ENCODE data around the gene ACAP1. TPM values are rescaled to one million over a fixed set of nuclear protein-coding genes. Genes with fewer than 3 reads are reported as not detected.
"Not testable (repeated sequence)": the region's sequence is repeated elsewhere in the genome, so short reads cannot be mapped to it uniquely, and the experiment has no call there.

The ACAP1 gene
- total RNA-seq, 2 donors from 2014 or later: 2.5 to 6.5 TPM

GRCh38 chr17:7356756-7357155 is 20.4 kb downstream of the ACAP1 start:
- WGBS: 83% methylated on average over 8 of the region's 8 CpGs
- intact Hi-C loops (cut with DNase I): loop anchor here (1.0 to 10.0 kb wide), 2 partner anchors 80 to 128 kb away; partner anchors contain the start of genes POLR2A and SLC35G6
- no peak overlapping the region for H3K27ac ChIP-seq

DNA sequence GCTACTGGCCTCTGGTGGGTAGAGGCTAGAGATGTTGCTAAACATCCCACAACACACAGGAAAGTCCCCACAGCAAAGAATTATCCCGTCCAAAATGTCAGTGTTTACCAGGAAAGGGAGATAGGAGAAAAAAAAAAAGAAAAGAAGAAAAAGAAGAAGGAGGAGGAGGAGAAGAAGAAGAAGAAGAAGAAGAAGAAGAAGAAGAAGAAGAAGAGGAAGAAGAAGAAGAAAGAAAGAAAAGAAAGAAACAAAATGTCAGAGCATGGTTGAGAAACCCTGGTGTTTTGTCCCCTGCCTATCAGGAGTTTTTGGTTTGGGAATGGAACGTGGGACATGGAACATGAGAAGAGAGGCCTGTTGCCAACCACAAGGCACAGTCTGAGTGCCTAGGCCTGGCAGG is 21.1 kb downstream of the ACAP1 start:
- Histone ChIP-seq H3K4me3 (no peak overlapping the region), H3K9me3 (no peaks in the 10 kb centered on the region), H3K27ac (no peak overlapping the region), H3K4me1 (replicated peaks) (peaks cover 5% of the 10 kb centered on the region), H3K36me3 (no peaks in the 10 kb centered on the region), H3K27me3 (replicated peaks; ENCODE audit: insufficient read depth) (no peaks in the 10 kb centered on the region)
- 46% methylated on average over 2 of the region's 2 CpGs for WGBS
- intact Hi-C loops (cut with DNase I): loop anchor here (1.0 to 10.0 kb wide), 2 partner anchors 79 to 127 kb away; partner anchors contain the start of genes POLR2A and SLC35G6
- TF ChIP-seq, protein P1, sequence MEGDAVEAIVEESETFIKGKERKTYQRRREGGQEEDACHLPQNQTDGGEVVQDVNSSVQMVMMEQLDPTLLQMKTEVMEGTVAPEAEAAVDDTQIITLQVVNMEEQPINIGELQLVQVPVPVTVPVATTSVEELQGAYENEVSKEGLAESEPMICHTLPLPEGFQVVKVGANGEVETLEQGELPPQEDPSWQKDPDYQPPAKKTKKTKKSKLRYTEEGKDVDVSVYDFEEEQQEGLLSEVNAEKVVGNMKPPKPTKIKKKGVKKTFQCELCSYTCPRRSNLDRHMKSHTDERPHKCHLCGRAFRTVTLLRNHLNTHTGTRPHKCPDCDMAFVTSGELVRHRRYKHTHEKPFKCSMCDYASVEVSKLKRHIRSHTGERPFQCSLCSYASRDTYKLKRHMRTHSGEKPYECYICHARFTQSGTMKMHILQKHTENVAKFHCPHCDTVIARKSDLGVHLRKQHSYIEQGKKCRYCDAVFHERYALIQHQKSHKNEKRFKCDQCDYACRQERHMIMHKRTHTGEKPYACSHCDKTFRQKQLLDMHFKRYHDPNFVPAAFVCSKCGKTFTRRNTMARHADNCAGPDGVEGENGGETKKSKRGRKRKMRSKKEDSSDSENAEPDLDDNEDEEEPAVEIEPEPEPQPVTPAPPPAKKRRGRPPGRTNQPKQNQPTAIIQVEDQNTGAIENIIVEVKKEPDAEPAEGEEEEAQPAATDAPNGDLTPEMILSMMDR (IDR thresholded peaks at IDR 0.05): no peak
- TF ChIP-seq POLR2A (IDR thresholded peaks at IDR 0.05) (no peak), POLR2AphosphoS5 (IDR thresholded peaks at IDR 0.05) (no peak)
- no peak for DNase-seq (ENCODE audit: low spot score)

More at GRCh38 chr17:7356756-7357155, 20.4 kb downstream of the ACAP1 start:
- H3K36me3 ChIP-seq: no peaks in the 10 kb centered on the region
- DNase-seq (ENCODE audit: low spot score): no peak
- no peaks in the 10 kb centered on the region for H3K27me3 ChIP-seq (replicated peaks; ENCODE audit: insufficient read depth)
- TF ChIP-seq POLR2A (IDR thresholded peaks at IDR 0.05): no peak
- TF ChIP-seq POLR2AphosphoS5 (IDR thresholded peaks at IDR 0.05): no peak
- TF ChIP-seq, protein P1 (IDR thresholded peaks at IDR 0.05): no peak
- peaks cover 5% of the 10 kb centered on the region for H3K4me1 ChIP-seq (replicated peaks)
- H3K4me3 ChIP-seq: no peak overlapping the region
- H3K9me3 ChIP-seq: no peaks in the 10 kb centered on the region

- Histone ChIP-seq H3K27ac (no peak overlapping the region), H3K36me3 (no peaks in the 10 kb centered on the region), H3K27me3 (replicated peaks; ENCODE audit: insufficient read depth) (no peaks in the 10 kb centered on the region), H3K4me1 (replicated peaks) (no peaks in the 10 kb centered on the region), H3K9me3 (no peaks in the 10 kb centered on the region), H3K4me3 (no peak overlapping the region)
- TF ChIP-seq, protein P1 (IDR thresholded peaks at IDR 0.05): no peak
- no peak for DNase-seq (ENCODE audit: low spot score)
- WGBS: 39% methylated on average over 3 of the region's 3 CpGs
- intact Hi-C loops (cut with DNase I): no loop called here
Measured at GRCh38 chr17:7361906-7362305, 25.6 kb downstream of the ACAP1 start.

GRCh38 chr17:7363311-7363710 is 27.0 kb downstream of the ACAP1 start:
- no peaks in the 10 kb centered on the region for H3K36me3 ChIP-seq
- no peaks in the 10 kb centered on the region for H3K4me1 ChIP-seq (replicated peaks)
- no peak overlapping the region for H3K4me3 ChIP-seq
- WGBS: 93% methylated on average over 6 of the region's 6 CpGs
- intact Hi-C loops (cut with DNase I): no loop called here
- TF ChIP-seq POLR2A (IDR thresholded peaks at IDR 0.05): no peak
- TF ChIP-seq, protein P1 (IDR thresholded peaks at IDR 0.05): no peak
- no peaks in the 10 kb centered on the region for H3K27me3 ChIP-seq (replicated peaks; ENCODE audit: insufficient read depth)
- H3K9me3 ChIP-seq: no peaks in the 10 kb centered on the region
- no peak overlapping the region for H3K27ac ChIP-seq
- no peak for DNase-seq (ENCODE audit: low spot score)

DNA sequence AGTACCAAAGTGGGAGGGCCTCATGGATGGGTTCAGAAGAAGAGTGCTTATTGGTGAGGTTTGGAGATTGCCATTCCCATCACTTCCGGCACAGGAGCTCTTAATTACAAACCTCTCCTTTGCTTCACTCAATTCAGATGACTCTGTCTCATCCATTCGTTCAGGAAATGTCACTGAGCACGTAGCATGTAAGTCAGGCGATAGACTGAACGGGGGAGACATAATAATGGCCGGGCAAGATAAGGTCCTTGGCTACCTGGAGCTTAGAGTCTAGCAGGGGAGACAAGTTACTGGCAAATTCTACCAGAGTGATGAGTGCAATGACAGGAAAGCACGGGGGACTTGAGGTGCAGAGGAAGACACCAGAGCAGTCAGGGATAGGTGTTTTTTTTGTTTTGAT is 29.6 kb downstream of the ACAP1 start:
- H3K4me3 ChIP-seq; H3K36me3 ChIP-seq; H3K9me3 ChIP-seq; H3K4me1 ChIP-seq (replicated peaks); H3K27me3 ChIP-seq (replicated peaks; ENCODE audit: insufficient read depth); intact Hi-C loops (cut with DNase I); DNase-seq (ENCODE audit: low spot score); H3K27ac ChIP-seq: not testable (repeated sequence)
- WGBS: 94% methylated on average over 6 of the region's 7 CpGs
